Caco-2 (cell line): ENCODE results near the gene ZFAND4. TPM values are rescaled to one million over a fixed set of nuclear protein-coding genes. Genes with fewer than 3 reads are reported as not detected.

Source experiments
- BruUV-seq: library from RNA; stranded (reverse); fragments of 400-500 nt; replicated peaks from 2 replicates; lab custom pipeline; 2021; lab: Mats Ljungman, UMichigan
- CTCF ChIA-PET: fragments of 300-600 bp; sonication (Branson Sonifier 250); formaldehyde crosslinking; loops from one replicate; lab custom pipeline; 2022; ENCODE audit warnings: antibody characterized with exemption; lab: Charles Lee
- POLR2A ChIA-PET: fragments of 300-600 bp; sonication (Branson Sonifier 250); formaldehyde crosslinking; loops from one replicate; lab custom pipeline; 2022; ENCODE audit warnings: antibody characterized with exemption; lab: Charles Lee
- DNase-seq, 2 experiments: peaks; one replicate each; pipeline versions ENCODE4 v3.0.0 to v3.0.0-alpha.2; 2020 to 2022
- H3K27me3 ChIP-seq: replicated peaks from 2 replicates; pipeline ENCODE4 v1.6.0; 2011; ENCODE audit warnings: low read length; ENCODE audit not compliant: control insufficient read depth, insufficient read depth
- H3K36me3 ChIP-seq: 2 replicates; pipeline ENCODE4 v1.5.1; 2011; ENCODE audit warnings: low read length; ENCODE audit not compliant: control insufficient read depth, insufficient read depth
- H3K4me1 ChIP-seq: fragments of 250-450 bp; sonication (Bioruptor Pico); 2 replicates; pipeline ENCODE4 v1.5.1; 2020; ENCODE audit warnings: mild to moderate bottlenecking
- H3K4me3 ChIP-seq: 2 replicates; pipeline ENCODE4 v1.5.1; 2011; ENCODE audit warnings: low read depth, mild to moderate bottlenecking, control low read depth, low read length
- H3K9me3 ChIP-seq: fragments of 250-450 bp; sonication (Bioruptor Pico); 2 replicates; pipeline ENCODE4 v1.5.1; 2020; ENCODE audit warnings: mild to moderate bottlenecking, moderate library complexity
- H3K27ac Mint-ChIP-seq: one replicate; pipeline ENCODE4 v1.8.0; 2022; ENCODE audit warnings: mixed read lengths; ENCODE audit not compliant: unreplicated experiment
- H3K27me3 Mint-ChIP-seq: one replicate; pipeline ENCODE4 v1.8.0; 2022; ENCODE audit warnings: mixed read lengths; ENCODE audit not compliant: insufficient read depth, unreplicated experiment
- H3K36me3 Mint-ChIP-seq: one replicate; pipeline ENCODE4 v1.8.0; 2022; ENCODE audit warnings: mild to moderate bottlenecking, mixed read lengths; ENCODE audit not compliant: insufficient read depth, unreplicated experiment
- H3K4me1 Mint-ChIP-seq: one replicate; pipeline ENCODE4 v1.8.0; 2022; ENCODE audit warnings: low read depth, mixed read lengths; ENCODE audit not compliant: unreplicated experiment
- H3K4me3 Mint-ChIP-seq: one replicate; pipeline ENCODE4 v1.8.0; 2022; ENCODE audit warnings: mild to moderate bottlenecking, moderate library complexity, mixed read lengths; ENCODE audit not compliant: unreplicated experiment
- H3K9me3 Mint-ChIP-seq: one replicate; pipeline ENCODE4 v1.8.0; 2022; ENCODE audit warnings: mixed read lengths; ENCODE audit not compliant: unreplicated experiment
- CTCF ChIP-seq, 2 experiments: fragments of 200-600 bp in 1 of 2; IDR thresholded peaks; 1 replicate in 1 of 2; 2 replicates in 1 of 2; pipeline versions ENCODE4 v1.5.1 to v1.8.0; 2011 to 2022; ENCODE audit warnings: antibody characterized with exemption in 1 of 2, control low read depth in 1 of 2, inconsistent platforms in 1 of 2, low read depth in 1 of 2, low read length in 1 of 2, mild to moderate bottlenecking in 1 of 2, moderate library complexity in 1 of 2; ENCODE audit not compliant: insufficient read depth in 1 of 2, severe bottlenecking in 1 of 2, unreplicated experiment in 1 of 2
- intact Hi-C: fragments of 100-400 bp; cut with micrococcal nuclease; formaldehyde crosslinking; loops from one replicate; pipeline ENCODE4 v1.10.0; 2022; ENCODE audit not compliant: unreplicated experiment
- total RNA-seq: library from RNA; stranded (reverse); gene quantifications from 2 replicates; pipeline ENCODE4 v1.2.3, GENCODE V29; 2022

Gene ZFAND4
- total RNA-seq, 1 experiment from 2014 or later: 9.3 TPM

- H3K9me3 Mint-ChIP-seq: no peaks in the 10 kb centered on the region
- H3K4me3 Mint-ChIP-seq: no peak overlapping the region
- H3K27ac Mint-ChIP-seq: no peak overlapping the region
- Histone ChIP-seq H3K36me3 (no peaks in the 10 kb centered on the region), H3K4me3 (no peak overlapping the region), H3K27me3 (no peaks in the 10 kb centered on the region), H3K9me3 (no peaks in the 10 kb centered on the region), H3K4me1 (no peaks in the 10 kb centered on the region)
- intact Hi-C loops: no loop called here
- BruUV-seq: no TSS peak
- CTCF ChIA-PET: no interaction called here
- H3K27me3 Mint-ChIP-seq: no peaks in the 10 kb centered on the region
- POLR2A ChIA-PET: no interaction called here
- no peak for DNase-seq
- H3K4me1 Mint-ChIP-seq: no peaks in the 10 kb centered on the region
- no peak for TF ChIP-seq CTCF (IDR thresholded peaks at IDR 0.05; ENCODE audit: insufficient read depth in 1 of 2, low read depth in 1 of 2, low read length in 1 of 2, severe bottlenecking in 1 of 2, unreplicated experiment in 1 of 2)
- peaks cover 5% of the 10 kb centered on the region for H3K36me3 Mint-ChIP-seq
These were observed 23.3 kb downstream of the ZFAND4 start for GRCh38 chr10:45649296-45649695.

GRCh38 chr10:45647118-45647517 is 25.5 kb downstream of the ZFAND4 start:
- no peak for DNase-seq
- H3K27me3 Mint-ChIP-seq: no peaks in the 10 kb centered on the region
- no peaks in the 10 kb centered on the region for H3K4me1 Mint-ChIP-seq
- no peak for TF ChIP-seq CTCF (IDR thresholded peaks at IDR 0.05; ENCODE audit: insufficient read depth in 1 of 2, low read depth in 1 of 2, low read length in 1 of 2, severe bottlenecking in 1 of 2, unreplicated experiment in 1 of 2)
- H3K4me3 Mint-ChIP-seq: no peak overlapping the region
- CTCF ChIA-PET: no interaction called here
- Histone ChIP-seq H3K36me3 (no peaks in the 10 kb centered on the region), H3K4me3 (no peak overlapping the region), H3K27me3 (no peaks in the 10 kb centered on the region), H3K4me1 (no peaks in the 10 kb centered on the region), H3K9me3 (no peaks in the 10 kb centered on the region)
- POLR2A ChIA-PET: no interaction called here
- no peak overlapping the region for H3K27ac Mint-ChIP-seq
- no TSS peak for BruUV-seq
- intact Hi-C loops: no loop called here
- peaks cover 5% of the 10 kb centered on the region for H3K36me3 Mint-ChIP-seq
- H3K9me3 Mint-ChIP-seq: no peaks in the 10 kb centered on the region

GRCh38 chr10:45646384-45647050 is 26.1 kb downstream of the ZFAND4 start:
- no peak for DNase-seq
- Histone ChIP-seq H3K36me3 (no peaks in the 10 kb centered on the region), H3K4me1 (no peaks in the 10 kb centered on the region), H3K4me3 (no peak overlapping the region), H3K27me3 (no peaks in the 10 kb centered on the region), H3K9me3 (no peaks in the 10 kb centered on the region)
- intact Hi-C loops: no loop called here
- H3K4me3 Mint-ChIP-seq: no peak overlapping the region
- H3K27me3 Mint-ChIP-seq: no peaks in the 10 kb centered on the region
- POLR2A ChIA-PET: no interaction called here
- no peaks in the 10 kb centered on the region for H3K9me3 Mint-ChIP-seq
- H3K4me1 Mint-ChIP-seq: no peaks in the 10 kb centered on the region
- peaks cover 5% of the 10 kb centered on the region for H3K36me3 Mint-ChIP-seq
- CTCF ChIA-PET: no interaction called here
- TF ChIP-seq CTCF (IDR thresholded peaks at IDR 0.05; ENCODE audit: insufficient read depth in 1 of 2, low read depth in 1 of 2, low read length in 1 of 2, severe bottlenecking in 1 of 2, unreplicated experiment in 1 of 2): no peak
- no TSS peak for BruUV-seq
- H3K27ac Mint-ChIP-seq: no peak overlapping the region
